HepG2 (cell line): ENCODE data around the gene RANBP3L. TPM values are rescaled to one million over a fixed set of nuclear protein-coding genes. Genes with fewer than 3 reads are reported as not detected.

Experiments
- ATAC-seq: fragments of 200-7000 bp; cut with Tn5 transposase; 3 replicates; pipeline ENCODE4 v1.9.1; 2020; ENCODE audit warnings: mild to moderate bottlenecking, moderate library complexity
- BruUV-seq: library from RNA; stranded (reverse); fragments of 400-500 nt; replicated peaks from 2 replicates; lab custom pipeline; 2021; lab: Mats Ljungman, UMichigan
- CTCF ChIA-PET: fragments of 300-600 bp; formaldehyde crosslinking; extraction: SDS; loops from one replicate; lab custom pipeline; 2021; ENCODE audit warnings: low total read pairs, inconsistent platforms, low intra/inter-chr PET ratio; lab: Yijun Ruan, JAX
- POLR2A ChIA-PET: fragments of 350-600 bp; sonication (Branson Sonifier 250); formaldehyde crosslinking; loops from one replicate; lab custom pipeline; 2020; ENCODE audit warnings: antibody characterized with exemption, inconsistent platforms; lab: Yijun Ruan, JAX
- DNase-seq: peaks from one replicate; pipeline ENCODE4 v3.0.0-alpha.2; 2015; ENCODE audit warnings: low spot score
- FAIRE-seq: peaks from 3 replicates; lab custom pipeline; 2011; peaks lifted over from hg19 to GRCh38; lab: Jason Lieb, UNC
- H2AFZ ChIP-seq: one replicate; pipeline ENCODE4 v1.6.1; 2011; ENCODE audit warnings: low read length, inconsistent platforms
- H3K27ac ChIP-seq: fragments of 300-600 bp; 3 replicates; pipeline ENCODE4 v1.8.0; 2011; ENCODE audit warnings: mixed run types, mild to moderate bottlenecking, mixed read lengths, low read length, inconsistent platforms; ENCODE audit not compliant: insufficient read depth; ENCODE audit errors: extremely low read length
- H3K27me3 ChIP-seq, 2 experiments: fragments of 200-600 bp in 1 of 2; 2 replicates in 1 of 2; 3 replicates in 1 of 2; pipeline versions ENCODE4 v1.6.0 to v1.8.0; 2011; ENCODE audit warnings: low read length in 2 of 2, mild to moderate bottlenecking in 2 of 2, moderate library complexity in 2 of 2, inconsistent platforms in 1 of 2; ENCODE audit not compliant: insufficient read depth in 2 of 2, control insufficient read depth in 1 of 2
- H3K36me3 ChIP-seq, 2 experiments: fragments of 200-600 bp in 1 of 2; replicated peaks in 1 of 2; 2 replicates in 1 of 2; 3 replicates in 1 of 2; pipeline versions ENCODE4 v1.5.1 to v1.8.0; 2011; ENCODE audit warnings: low read length in 2 of 2, inconsistent platforms in 1 of 2; ENCODE audit not compliant: insufficient read depth in 2 of 2, control insufficient read depth in 1 of 2
- H3K4me1 ChIP-seq: 2 replicates; pipeline ENCODE4 v1.5.1; 2012; ENCODE audit warnings: low read length, inconsistent platforms; ENCODE audit not compliant: insufficient read depth
- H3K4me2 ChIP-seq: 2 replicates; pipeline ENCODE4 v1.6.0; 2011; ENCODE audit warnings: low read depth, low read length, inconsistent platforms
- H3K4me3 ChIP-seq, 3 experiments: fragments of 200-600 bp in 1 of 3; sonication (generic), shearing (Covaris generic) in 1 of 3; replicated peaks in 1 of 3; 2 replicates each; pipeline ENCODE4 v1.5.1; 2011 to 2016; ENCODE audit warnings: low read length in 3 of 3, inconsistent platforms in 2 of 3, low read depth in 2 of 3, mild to moderate bottlenecking in 2 of 3, control low read depth in 1 of 3, mixed read lengths in 1 of 3; ENCODE audit not compliant: insufficient read depth in 1 of 3
- H3K79me2 ChIP-seq: one replicate; pipeline ENCODE4 v1.6.1; 2011; ENCODE audit warnings: low read length, inconsistent platforms; ENCODE audit not compliant: insufficient read depth
- H3K9ac ChIP-seq: 2 replicates; pipeline ENCODE4 v1.6.0; 2011; ENCODE audit warnings: mild to moderate bottlenecking, low read depth, low read length, inconsistent platforms; ENCODE audit not compliant: insufficient read depth
- H3K9me3 ChIP-seq: 2 replicates; pipeline ENCODE4 v1.5.1; 2012; ENCODE audit warnings: mild to moderate bottlenecking, low read length
- H4K20me1 ChIP-seq: 2 replicates; pipeline ENCODE4 v1.6.0; 2011; ENCODE audit warnings: inconsistent platforms, mild to moderate bottlenecking, low read length, moderate library complexity; ENCODE audit not compliant: insufficient read depth
- FOXJ3 ChIP-seq: sonication (generic); formaldehyde crosslinking; IDR thresholded peaks from 2 replicates; pipeline ENCODE4 v1.4.0; 2020; ENCODE audit warnings: missing genetic modification reagents, mild to moderate bottlenecking, borderline replicate concordance
- KDM2A ChIP-seq: sonication (generic); formaldehyde crosslinking; IDR thresholded peaks from 2 replicates; pipeline ENCODE4 v1.4.0; 2020; ENCODE audit warnings: low read depth, missing genetic modification reagents, borderline replicate concordance
- MAFK ChIP-seq, 2 experiments: IDR thresholded peaks in 1 of 2; conservative IDR thresholded peaks in 1 of 2; 2 replicates each; pipeline ENCODE4 v1.6.1; 2011; ENCODE audit warnings: improper control_type of control experiment in 2 of 2, low read length in 2 of 2
- NBN ChIP-seq: fragments of 450-650 bp; conservative IDR thresholded peaks from 2 replicates; pipeline ENCODE4 v1.6.1; 2017
- PLSCR1 ChIP-seq: sonication (generic); formaldehyde crosslinking; IDR thresholded peaks from 2 replicates; pipeline ENCODE4 v1.5.0; 2020; ENCODE audit warnings: missing genetic modification reagents, mild to moderate bottlenecking, borderline replicate concordance
- RNF2 ChIP-seq: fragments of 450-650 bp; conservative IDR thresholded peaks from 2 replicates; pipeline ENCODE4 v1.6.1; 2016; ENCODE audit warnings: low read depth
- THYN1 ChIP-seq: sonication (generic); formaldehyde crosslinking; IDR thresholded peaks from 2 replicates; pipeline ENCODE4 v1.8.1; 2023; ENCODE audit warnings: low read depth, mild to moderate bottlenecking, moderate library complexity, missing genetic modification reagents, borderline replicate concordance
- ZNF10 ChIP-seq: sonication (generic); formaldehyde crosslinking; IDR thresholded peaks from 2 replicates; pipeline ENCODE4 v1.4.0; 2020; ENCODE audit warnings: mild to moderate bottlenecking, low read depth, missing genetic modification reagents, borderline replicate concordance
- ZNF512 ChIP-seq: sonication (generic); formaldehyde crosslinking; IDR thresholded peaks from 2 replicates; pipeline ENCODE4 v1.4.0; 2020; ENCODE audit warnings: mild to moderate bottlenecking, missing genetic modification reagents
- ZNF513 ChIP-seq: sonication (generic); formaldehyde crosslinking; conservative IDR thresholded peaks from 2 replicates; pipeline ENCODE4 v1.5.0; 2020; ENCODE audit warnings: missing genetic modification reagents
- ZNF558 ChIP-seq: sonication (generic); formaldehyde crosslinking; IDR thresholded peaks from 2 replicates; pipeline ENCODE4 v1.9.0; 2022; ENCODE audit warnings: mild to moderate bottlenecking, missing genetic modification reagents, borderline replicate concordance
- ZNF564 ChIP-seq: sonication (generic); formaldehyde crosslinking; IDR thresholded peaks from 2 replicates; pipeline ENCODE4 v1.8.1; 2023; ENCODE audit warnings: mild to moderate bottlenecking, missing genetic modification reagents
- ZNF879 ChIP-seq: sonication (generic); formaldehyde crosslinking; IDR thresholded peaks from 2 replicates; pipeline ENCODE4 v1.8.1; 2023; ENCODE audit warnings: missing genetic modification reagents
- ZSCAN30 ChIP-seq: sonication (generic); formaldehyde crosslinking; IDR thresholded peaks from 2 replicates; pipeline ENCODE4 v1.5.0; 2020; ENCODE audit warnings: mild to moderate bottlenecking, missing genetic modification reagents
- WGBS: methylation state at CpG from one replicate; pipeline ENCODE4 v1.1.6; 2017; ENCODE audit warnings: low lambda C conversion rate; 5-methylcytosine and 5-hydroxymethylcytosine counted together
- in situ Hi-C: cut with HindIII; loops from 2 replicates; pipeline ENCODE4 v1.10.0; 2017; ENCODE audit warnings: low pct_unique_long_range_greater_than_20kb; ENCODE audit not compliant: extremely low pct_ligation_motif_present
- intact Hi-C: fragments of 100-400 bp; cut with micrococcal nuclease; formaldehyde crosslinking; loops from one replicate; pipeline ENCODE4 v1.10.0; 2022; ENCODE audit not compliant: unreplicated experiment
- polyA plus RNA-seq, 8 experiments: library from polyadenylated mRNA; depleted of rRNA in 3 of 8; stranded (reverse) in 7 of 8; unstranded in 1 of 8; fragments of >200 nt; fragmentation: Illumina TruSeq in 4 of 8; extraction: Trizol in 4 of 8; gene quantifications; 2 replicates each; pipeline versions ENCODE4 v1.2.1 to v1.2.3, GENCODE V29; 2011 to 2016; ENCODE audit warnings: low read depth in 4 of 8, missing spikeins in 1 of 8, mixed read lengths in 1 of 8; ENCODE audit not compliant: insufficient read depth in 1 of 8
- total RNA-seq, 5 experiments: library from RNA; depleted of rRNA; stranded (reverse); fragments of >200 nt; fragmentation: Illumina TruSeq; extraction: Trizol; gene quantifications; 2 replicates each; pipeline ENCODE4 v1.2.3, GENCODE V29; 2016; ENCODE audit warnings: low read depth in 1 of 5

The RANBP3L gene
- total and polyA plus RNA-seq, 2 of the 13 experiments (the other 11 are each of a cell fraction or from before 2014, with no cell fraction given) = 0.09 TPM; not detected in 1

DNA sequence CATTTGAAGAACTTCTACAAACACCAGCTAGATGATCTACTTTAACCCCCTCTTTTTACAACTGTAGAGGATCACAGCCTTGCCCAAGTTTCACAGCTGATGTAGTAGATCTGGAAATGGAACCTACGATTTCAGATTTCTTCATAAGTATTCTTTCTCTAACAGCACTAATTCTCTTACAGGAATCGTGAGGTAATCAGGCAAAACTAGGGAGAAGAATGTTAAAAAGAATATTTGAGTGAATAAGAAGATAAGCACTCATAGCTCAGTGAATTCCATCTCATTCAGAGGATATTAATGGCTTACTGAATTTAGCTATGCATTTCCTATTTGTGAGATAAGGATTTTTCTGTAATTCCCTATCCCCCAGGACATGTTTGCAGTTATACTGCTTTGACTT is 102.1 kb downstream of the RANBP3L start:
- H4K20me1 ChIP-seq = no peaks in the 10 kb centered on the region
- CTCF ChIA-PET = no interaction called here
- ATAC-seq = no peak
- intact Hi-C loops = no loop called here
- no peak for TF ChIP-seq RNF2
- TF ChIP-seq ZNF558 = no peak
- no peak for TF ChIP-seq ZNF564 (CRISPR knock-in tag)
- TF ChIP-seq MAFK (conservative IDR thresholded peaks at IDR 0.05 in 1 of 2, IDR thresholded peaks at IDR 0.05 in 1 of 2; ENCODE audit: low read length in 2 of 2) = no peak
- no peak for TF ChIP-seq FOXJ3 (CRISPR knock-in tag)
- no peak for TF ChIP-seq ZNF10
- TF ChIP-seq THYN1 (CRISPR knock-in tag) = no peak
- TF ChIP-seq NBN = no peak
- no peak for TF ChIP-seq KDM2A (CRISPR knock-in tag)
- TF ChIP-seq PLSCR1 = no peak
- no peak for TF ChIP-seq ZNF512 (CRISPR knock-in tag)
- TF ChIP-seq ZSCAN30 (CRISPR knock-in tag) = no peak
- no peak for TF ChIP-seq ZNF879 (CRISPR knock-in tag)
- TF ChIP-seq ZNF513 = no peak
- TF ChIP-seq, all 625 proteins: peak for 0
- no peak overlapping the region for H3K4me3 ChIP-seq
- no peaks in the 10 kb centered on the region for H3K4me1 ChIP-seq
- H3K79me2 ChIP-seq = no peaks in the 10 kb centered on the region
- no peaks in the 10 kb centered on the region for H3K27me3 ChIP-seq
- DNase-seq (no peak), FAIRE-seq (no peak)
- no peak overlapping the region for H3K27ac ChIP-seq
- peaks cover 7 to 56% of the 10 kb centered on the region in 2 experiments for H3K36me3 ChIP-seq
- POLR2A ChIA-PET = no interaction called here
- no peak overlapping the region for H3K9ac ChIP-seq
- no peak overlapping the region for H2AFZ ChIP-seq
- no TSS peak for BruUV-seq
- H3K9me3 ChIP-seq = no peaks in the 10 kb centered on the region
- in situ Hi-C loops = no loop called here
- WGBS = 96% methylated on average over 2 of the region's 2 CpGs
- H3K4me2 ChIP-seq = no peak overlapping the region
